CD14-positive monocyte (primary cell): ENCODE measurements around the gene EP400. TPM values are rescaled to one million over a fixed set of nuclear protein-coding genes. Genes with fewer than 3 reads are reported as not detected.

Source experiments
- DNase-seq, 3 donors: peaks; one replicate each; pipeline ENCODE4 v3.0.0-alpha.2; 2011 to 2022
- H2AFZ ChIP-seq: 2 replicates; pipeline ENCODE4 v1.6.0; 2012; ENCODE audit warnings: mild to moderate bottlenecking, low read depth, low read length, inconsistent platforms; ENCODE audit not compliant: insufficient read depth, poor library complexity, severe bottlenecking
- H3K27ac ChIP-seq, 2 donors: 1 replicate in 1 of 2; 2 replicates in 1 of 2; pipeline ENCODE4 v1.5.1; 2012 to 2013; ENCODE audit warnings: low read length in 2 of 2, control low read depth in 1 of 2, inconsistent platforms in 1 of 2, low read depth in 1 of 2, mild to moderate bottlenecking in 1 of 2
- H3K27me3 ChIP-seq, 2 donors: one replicate each; pipeline versions ENCODE4 v1.6.0 to v1.6.1; 2011 to 2013; ENCODE audit warnings: low read length in 2 of 2; ENCODE audit not compliant: control insufficient read depth in 2 of 2, insufficient read depth in 2 of 2
- H3K36me3 ChIP-seq, 2 donors: replicated peaks in 1 of 2; 1 replicate in 1 of 2; 2 replicates in 1 of 2; pipeline versions ENCODE4 v1.5.1 to v1.6.1; 2012 to 2013; ENCODE audit warnings: low read length in 2 of 2, control low read depth in 1 of 2, inconsistent platforms in 1 of 2, mild to moderate bottlenecking in 1 of 2; ENCODE audit not compliant: insufficient read depth in 2 of 2, control insufficient read depth in 1 of 2
- H3K4me1 ChIP-seq, 2 donors: 1 replicate in 1 of 2; 2 replicates in 1 of 2; pipeline versions ENCODE4 v1.5.1 to v1.6.1; 2012 to 2013; ENCODE audit warnings: low read length in 2 of 2, control low read depth in 1 of 2, inconsistent platforms in 1 of 2, mild to moderate bottlenecking in 1 of 2, moderate library complexity in 1 of 2; ENCODE audit not compliant: insufficient read depth in 2 of 2, control insufficient read depth in 1 of 2
- H3K4me2 ChIP-seq: replicated peaks from 2 replicates; pipeline ENCODE3; 2012; ENCODE audit warnings: low read length, moderate library complexity, mild to moderate bottlenecking; ENCODE audit not compliant: poor library complexity, severe bottlenecking; ENCODE audit errors: extremely low read depth
- H3K4me3 ChIP-seq, 3 experiments: fragments of 200-600 bp in 1 of 3; sonication (generic) in 1 of 3; replicated peaks in 1 of 3; 1 replicate in 2 of 3; 2 replicates in 1 of 3; pipeline ENCODE4 v1.5.1; 2011 to 2013; ENCODE audit warnings: low read length in 3 of 3, mild to moderate bottlenecking in 3 of 3, control low read depth in 2 of 3, low read depth in 2 of 3, inconsistent platforms in 1 of 3, moderate library complexity in 1 of 3
- H3K79me2 ChIP-seq: 2 replicates; pipeline ENCODE4 v1.6.0; 2012; ENCODE audit warnings: mild to moderate bottlenecking, control low read depth, inconsistent platforms, low read length, moderate library complexity; ENCODE audit not compliant: insufficient read depth
- H3K9ac ChIP-seq: 2 replicates; pipeline ENCODE4 v1.6.0; 2017; ENCODE audit warnings: low read length, mild to moderate bottlenecking; ENCODE audit not compliant: insufficient read depth, poor library complexity, severe bottlenecking
- H3K9me3 ChIP-seq, 2 donors: replicated peaks in 1 of 2; 1 replicate in 1 of 2; 2 replicates in 1 of 2; pipeline versions ENCODE4 v1.5.1 to v1.6.1; 2012 to 2013; ENCODE audit warnings: low read length in 2 of 2, control low read depth in 1 of 2; ENCODE audit not compliant: control insufficient read depth in 1 of 2, insufficient read depth in 1 of 2
- H4K20me1 ChIP-seq: 2 replicates; pipeline ENCODE4 v1.6.0; 2012; ENCODE audit warnings: mild to moderate bottlenecking, low read length, control low read depth, moderate library complexity; ENCODE audit not compliant: insufficient read depth
- H3K27ac Mint-ChIP-seq, 7 donors: one replicate each; pipeline ENCODE4 v1.8.0; 2020; ENCODE audit warnings: mild to moderate bottlenecking in 7 of 7, mixed read lengths in 7 of 7, moderate library complexity in 6 of 7, inconsistent platforms in 2 of 7
- H3K27me3 Mint-ChIP-seq, 3 donors: one replicate each; pipeline ENCODE4 v1.8.0; 2021 to 2022; ENCODE audit warnings: low read depth in 3 of 3, mild to moderate bottlenecking in 3 of 3, mixed read lengths in 3 of 3, moderate library complexity in 3 of 3, inconsistent platforms in 1 of 3
- H3K36me3 Mint-ChIP-seq, 2 donors: one replicate each; pipeline ENCODE4 v1.8.0; 2020; ENCODE audit warnings: mixed read lengths in 2 of 2, inconsistent platforms in 1 of 2, mild to moderate bottlenecking in 1 of 2
- H3K4me1 Mint-ChIP-seq: one replicate; pipeline ENCODE4 v1.8.0; 2020; ENCODE audit warnings: mild to moderate bottlenecking, mixed read lengths
- H3K4me3 Mint-ChIP-seq, 2 donors: one replicate each; pipeline ENCODE4 v1.8.0; 2020; ENCODE audit warnings: mild to moderate bottlenecking in 2 of 2, mixed read lengths in 2 of 2, moderate library complexity in 1 of 2
- H3K9me3 Mint-ChIP-seq, 7 donors: one replicate each; pipeline ENCODE4 v1.8.0; 2020 to 2022; ENCODE audit warnings: mixed read lengths in 7 of 7, mild to moderate bottlenecking in 6 of 7, moderate library complexity in 6 of 7, inconsistent platforms in 2 of 7
- WGBS: methylation state at CpG from one replicate; pipeline ENCODE4 v1.1.5; 2013; ENCODE audit warnings: missing lambda C conversion rate; ENCODE audit not compliant: insufficient coverage; 5-methylcytosine and 5-hydroxymethylcytosine counted together
- intact Hi-C, 2 donors: fragments of 100-400 bp; cut with micrococcal nuclease; formaldehyde crosslinking; loops; one replicate each; pipeline versions ENCODE4 v1.15.0 to v1.15.1; 2023
- polyA plus RNA-seq, 3 donors: library from polyadenylated mRNA; depleted of rRNA in 1 of 3; unstranded in 2 of 3; stranded (reverse) in 1 of 3; fragments of 300-500 nt in 2 of 3; fragments of >200 nt in 1 of 3; fragmentation: Illumina TruSeq in 2 of 3; gene quantifications; 1 replicate in 2 of 3; 2 replicates in 1 of 3; pipeline ENCODE4 v1.2.3, GENCODE V29; 2012 to 2021
- TF ChIP-seq, protein P1 (sequence below): fragments of 200-600 bp; IDR thresholded peaks from one replicate; pipeline ENCODE4 v1.8.0; 2022; ENCODE audit warnings: antibody characterized with exemption, mild to moderate bottlenecking

EP400 gene
- polyA plus RNA-seq, 3 donors = 0.65 to 12.1 (median 0.81) TPM

DNA sequence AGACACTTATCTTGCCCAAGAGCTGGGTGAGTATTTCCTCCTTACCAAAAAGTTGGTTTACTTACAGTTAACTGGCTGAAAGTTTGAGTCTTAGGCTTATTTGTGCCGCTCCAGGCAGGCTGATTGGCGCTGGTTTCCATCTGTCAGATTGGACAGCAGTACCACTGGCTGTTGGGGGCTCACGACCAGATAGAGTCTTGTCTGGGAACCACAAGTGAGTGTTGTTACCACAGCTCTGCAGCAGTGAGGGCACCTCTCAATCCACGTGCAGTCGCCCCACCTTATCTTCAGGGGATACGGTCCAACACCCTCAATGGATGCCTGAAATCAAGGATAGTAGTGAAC is 135.5 kb downstream of the EP400 start:
- Mint-ChIP-seq H3K4me3 (peak overlapping the region; percentile 85 to 94), H3K4me1 (peaks cover 26% of the 10 kb centered on the region), H3K9me3 (peaks cover 0 to 2% (median 0%) of the 10 kb centered on the region in 7 donors), H3K27me3 (no peaks in the 10 kb centered on the region), H3K36me3 (peaks cover 1 to 12% of the 10 kb centered on the region in 2 donors), H3K27ac (peak overlapping the region in 5 of 7 donors; percentile 57 to 90 (median 86))
- Histone ChIP-seq H3K27ac (peak overlapping the region in 1 of 2 donors; percentile 87), H2AFZ (peak overlapping the region; percentile 68), H3K36me3 (peaks cover 0 to 6% of the 10 kb centered on the region in 2 donors), H3K4me1 (peaks cover 14 to 15% of the 10 kb centered on the region in 2 donors), H3K9me3 (no peaks in the 10 kb centered on the region), H3K79me2 (peaks cover 15% of the 10 kb centered on the region), H3K27me3 (no peaks in the 10 kb centered on the region), H3K9ac (peak overlapping the region; percentile 90), H3K4me2 (peak overlapping the region; percentile 84), H4K20me1 (no peaks in the 10 kb centered on the region), H3K4me3 (peak overlapping the region; percentile 58 to 82 (median 77))
- WGBS = 28% methylated on average over 3 of the region's 6 CpGs
- intact Hi-C loops = loop anchor here (10.0 kb wide), 2 partner anchors 130 to 420 kb away; no protein-coding TSS in a partner anchor
- TF ChIP-seq, protein P1, sequence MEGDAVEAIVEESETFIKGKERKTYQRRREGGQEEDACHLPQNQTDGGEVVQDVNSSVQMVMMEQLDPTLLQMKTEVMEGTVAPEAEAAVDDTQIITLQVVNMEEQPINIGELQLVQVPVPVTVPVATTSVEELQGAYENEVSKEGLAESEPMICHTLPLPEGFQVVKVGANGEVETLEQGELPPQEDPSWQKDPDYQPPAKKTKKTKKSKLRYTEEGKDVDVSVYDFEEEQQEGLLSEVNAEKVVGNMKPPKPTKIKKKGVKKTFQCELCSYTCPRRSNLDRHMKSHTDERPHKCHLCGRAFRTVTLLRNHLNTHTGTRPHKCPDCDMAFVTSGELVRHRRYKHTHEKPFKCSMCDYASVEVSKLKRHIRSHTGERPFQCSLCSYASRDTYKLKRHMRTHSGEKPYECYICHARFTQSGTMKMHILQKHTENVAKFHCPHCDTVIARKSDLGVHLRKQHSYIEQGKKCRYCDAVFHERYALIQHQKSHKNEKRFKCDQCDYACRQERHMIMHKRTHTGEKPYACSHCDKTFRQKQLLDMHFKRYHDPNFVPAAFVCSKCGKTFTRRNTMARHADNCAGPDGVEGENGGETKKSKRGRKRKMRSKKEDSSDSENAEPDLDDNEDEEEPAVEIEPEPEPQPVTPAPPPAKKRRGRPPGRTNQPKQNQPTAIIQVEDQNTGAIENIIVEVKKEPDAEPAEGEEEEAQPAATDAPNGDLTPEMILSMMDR = no peak
- DNase-seq = no peak

DNA sequence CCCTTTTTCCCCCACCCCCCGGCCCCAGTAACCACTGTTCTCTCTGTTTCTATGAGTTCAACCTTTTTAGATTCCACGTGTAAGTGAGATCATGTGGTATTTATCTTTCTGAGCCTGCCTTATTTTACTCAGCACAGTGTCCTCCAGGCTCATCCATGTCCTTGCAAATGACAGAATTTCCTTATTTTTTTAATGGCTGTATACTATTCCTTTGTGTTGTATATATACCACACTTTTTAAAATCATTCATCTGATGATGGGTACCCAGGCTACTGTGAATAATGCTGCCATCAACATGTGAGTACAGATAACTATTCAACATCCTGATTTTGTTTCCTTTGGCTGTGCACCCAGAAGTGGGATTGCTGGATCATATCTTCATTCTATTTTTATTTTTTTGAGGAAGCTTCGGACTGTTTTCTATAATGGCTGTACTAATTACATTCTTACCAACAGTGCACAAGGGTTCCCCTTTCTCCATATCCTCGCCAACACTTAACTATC is 139.7 kb downstream of the EP400 start:
- no peaks in the 10 kb centered on the region for H3K27me3 ChIP-seq
- H3K9me3 ChIP-seq = no peaks in the 10 kb centered on the region
- Mint-ChIP-seq H3K27me3 (no peaks in the 10 kb centered on the region), H3K27ac (peak overlapping the region in 1 of 7 donors; percentile 38), H3K4me3 (no peak overlapping the region), H3K36me3 (peaks cover 13 to 33% of the 10 kb centered on the region in 2 donors), H3K9me3 (peaks cover 0 to 2% (median 0%) of the 10 kb centered on the region in 7 donors), H3K4me1 (peaks cover 21% of the 10 kb centered on the region)
- TF ChIP-seq, protein P1 = no peak
- no peak overlapping the region for H3K9ac ChIP-seq
- H4K20me1 ChIP-seq = no peaks in the 10 kb centered on the region
- peaks cover 8% of the 10 kb centered on the region in 2 donors for H3K4me1 ChIP-seq
- no CpG with 5 or more reads among the region's 4 CpGs for WGBS
- no peak overlapping the region for H3K27ac ChIP-seq
- peaks cover 15% of the 10 kb centered on the region for H3K79me2 ChIP-seq
- intact Hi-C loops = loop anchor here (10.0 kb wide), 2 partner anchors 135 to 415 kb away; no protein-coding TSS in a partner anchor
- no peak overlapping the region for H2AFZ ChIP-seq
- no peak for DNase-seq
- H3K4me3 ChIP-seq = no peak overlapping the region
- peaks cover 0 to 3% of the 10 kb centered on the region in 2 donors for H3K36me3 ChIP-seq
- H3K4me2 ChIP-seq = no peak overlapping the region
